Aorta (tissue), 5 donors: Measurements from ENCODE around the gene CRELD1. TPM values are rescaled to one million over a fixed set of nuclear protein-coding genes. Genes with fewer than 3 reads are reported as not detected.
A peak's percentile ranks its signal among the peaks of the same experiment; 100 is the strongest.

ENCODE experiments used
- ATAC-seq: fragments of 200-7000 bp; cut with Tn5 transposase; one replicate; pipeline ENCODE4 v1.9.1; 2022; ENCODE audit warnings: moderate library complexity; ENCODE audit not compliant: low FRiP score
- DNase-seq, 2 donors: peaks; one replicate each; pipeline ENCODE4 v3.0.0-alpha.2; 2020
- H3K27ac ChIP-seq, 2 donors: one replicate each; pipeline ENCODE4 v1.5.1; 2013; ENCODE audit warnings: low read length in 2 of 2, mild to moderate bottlenecking in 2 of 2, moderate library complexity in 2 of 2, control low read depth in 1 of 2, inconsistent platforms in 1 of 2, low read depth in 1 of 2
- H3K27me3 ChIP-seq, 2 donors: one replicate each; pipeline ENCODE4 v1.6.1; 2013; ENCODE audit warnings: control low read depth in 1 of 2, low read length in 1 of 2, mild to moderate bottlenecking in 1 of 2, moderate library complexity in 1 of 2; ENCODE audit not compliant: insufficient read depth in 2 of 2, control insufficient read depth in 1 of 2
- H3K36me3 ChIP-seq, 2 donors: one replicate each; pipeline ENCODE4 v1.6.1; 2013; ENCODE audit warnings: control low read depth in 1 of 2, low read length in 1 of 2, mild to moderate bottlenecking in 1 of 2; ENCODE audit not compliant: insufficient read depth in 2 of 2, control insufficient read depth in 1 of 2
- H3K4me1 ChIP-seq, 2 donors: one replicate each; pipeline ENCODE4 v1.6.1; 2013; ENCODE audit warnings: low read length in 2 of 2, control low read depth in 1 of 2, mild to moderate bottlenecking in 1 of 2, moderate library complexity in 1 of 2; ENCODE audit not compliant: insufficient read depth in 2 of 2, control insufficient read depth in 1 of 2
- H3K4me3 ChIP-seq, 2 donors: one replicate each; pipeline ENCODE4 v1.5.1; 2013; ENCODE audit warnings: low read length in 2 of 2, control low read depth in 1 of 2, mild to moderate bottlenecking in 1 of 2
- H3K9me3 ChIP-seq: one replicate; pipeline ENCODE4 v1.6.1; 2013; ENCODE audit warnings: mild to moderate bottlenecking, low read length; ENCODE audit not compliant: control insufficient read depth
- WGBS, 2 donors: extraction: QIAGEN DNeasy Blood & Tissue Kit; methylation state at CpG; one replicate each; pipeline ENCODE4 v1.1.7; 2013; 5-methylcytosine and 5-hydroxymethylcytosine counted together
- intact Hi-C, 2 donors: fragments of 100-400 bp; cut with DNase I; formaldehyde crosslinking; loops; one replicate each; pipeline versions ENCODE4 v1.14.2 to v1.15.0; 2022
- polyA plus RNA-seq, 2 donors: library from polyadenylated mRNA; stranded (reverse); fragments of 200-250 nt; gene quantifications; one replicate each; pipeline ENCODE4 v1.2.3, GENCODE V29; 2013
- total RNA-seq, 2 donors: library from RNA; stranded (reverse); fragmentation: NEBNext Ultra II Directional; extraction: Animal tissue kit (Norgen Biotek cat#: 25700); gene quantifications; one replicate each; pipeline ENCODE4 v1.2.1, GENCODE V29; 2021
- donor health status: healthy with polysubstance abuse.
- donor health status: Bipolar disorder and iron deficiency.
- donor health status: DM: no; HTN: no; CAD: no.
- donor health status: DM: no; HTN: no; CAD: no.
- donor health status: DM: yes; HTN: yes; CAD: no.

CRELD1 gene
- total and polyA plus RNA-seq, 4 donors: 30.8 to 44.3 (median 35.9) TPM

DNA sequence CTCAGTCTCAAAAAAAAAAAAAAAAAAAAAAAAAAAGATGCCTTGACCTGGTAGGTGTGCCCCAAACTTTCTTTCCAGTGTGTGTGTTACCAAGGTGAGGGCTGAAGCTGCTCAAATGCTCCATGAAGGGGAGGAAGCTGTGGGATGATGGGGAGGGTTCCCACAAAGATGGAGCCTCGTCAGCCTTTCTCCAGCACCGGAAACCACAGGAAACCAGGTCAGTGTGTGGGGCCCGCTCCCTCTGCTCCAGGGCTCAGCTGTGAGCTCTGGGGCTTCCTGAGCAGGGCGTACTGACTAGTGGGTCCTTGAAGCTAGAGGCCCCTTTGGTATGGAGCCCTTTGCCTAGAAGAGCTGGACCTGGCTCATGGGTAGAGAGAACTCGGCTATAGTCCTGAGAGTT, 31.7 kb upstream of the CRELD1 start:
- Histone ChIP-seq H3K4me3 (no peak overlapping the region), H3K27ac (no peak overlapping the region), H3K9me3 (no peaks in the 10 kb centered on the region), H3K36me3 (no peaks in the 10 kb centered on the region), H3K27me3 (no peaks in the 10 kb centered on the region), H3K4me1 (no peaks in the 10 kb centered on the region)
- ATAC-seq (no peak), DNase-seq (no peak)
- WGBS, 2 donors: 90 to 95% methylated on average over 5 of the region's 5 CpGs
- intact Hi-C loops: no loop called here

DNA sequence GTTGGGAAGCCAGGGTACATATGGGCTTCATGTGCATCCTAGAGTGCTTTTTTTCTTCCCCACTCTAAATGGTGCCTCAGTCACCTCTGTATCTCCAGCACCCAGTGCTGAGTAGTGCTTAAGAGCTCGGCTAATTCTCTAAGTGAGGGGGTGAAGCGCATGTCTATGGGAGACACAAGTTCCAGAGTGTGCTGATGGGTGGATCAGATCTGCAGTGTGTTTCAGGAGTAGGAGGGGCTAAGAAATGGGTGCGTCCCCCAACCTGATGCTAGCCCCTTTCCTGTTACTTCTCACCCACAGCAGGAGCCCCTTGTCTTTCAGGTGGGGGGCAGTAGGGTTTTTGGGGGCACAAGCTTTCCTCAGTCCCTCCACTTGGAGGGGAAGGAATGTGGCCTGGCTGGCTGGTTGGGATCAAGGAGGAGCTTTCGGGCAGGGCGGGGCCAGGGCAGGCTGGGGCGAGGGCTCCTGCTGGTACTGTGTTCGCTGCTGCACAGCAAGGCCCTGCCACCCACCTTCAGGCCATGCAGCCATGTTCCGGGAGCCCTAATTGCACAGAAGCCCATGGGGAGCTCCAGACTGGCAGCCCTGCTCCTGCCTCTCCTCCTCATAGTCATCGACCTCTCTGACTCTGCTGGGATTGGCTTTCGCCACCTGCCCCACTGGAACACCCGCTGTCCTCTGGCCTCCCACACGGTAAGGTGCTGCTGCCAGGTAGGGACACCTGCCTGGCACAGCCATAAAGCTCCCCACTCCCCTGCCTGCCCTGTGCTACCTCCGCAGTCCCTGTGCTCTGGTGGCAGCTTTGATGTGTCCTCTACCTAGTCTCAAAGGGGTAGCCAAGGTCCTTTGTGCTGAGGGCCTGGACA, 31.0 kb upstream of the CRELD1 start, which contains the start of gene IL17RE:
IL17RE (plus strand) TSS at position 477 of the 866 bp plus-strand sequence; CDS start at position 562, 85 bp downstream.
- H3K4me3 ChIP-seq: peak within 1 kb of the TSS in 1 of 2 donors; percentile 3
- no peaks in the 10 kb centered on the region for H3K9me3 ChIP-seq
- ATAC-seq (peak; percentile 59), DNase-seq (peak; percentile 56 to 83)
- no peaks in the 10 kb centered on the region for H3K36me3 ChIP-seq
- no peaks in the 10 kb centered on the region for H3K4me1 ChIP-seq
- H3K27me3 ChIP-seq: no peaks in the 10 kb centered on the region
- peak within 1 kb of the TSS in 1 of 2 donors; percentile 11 for H3K27ac ChIP-seq
- WGBS, 2 donors: 40 to 46% methylated on average over 13 of the region's 13 CpGs
- intact Hi-C loops: no loop called here

DNA sequence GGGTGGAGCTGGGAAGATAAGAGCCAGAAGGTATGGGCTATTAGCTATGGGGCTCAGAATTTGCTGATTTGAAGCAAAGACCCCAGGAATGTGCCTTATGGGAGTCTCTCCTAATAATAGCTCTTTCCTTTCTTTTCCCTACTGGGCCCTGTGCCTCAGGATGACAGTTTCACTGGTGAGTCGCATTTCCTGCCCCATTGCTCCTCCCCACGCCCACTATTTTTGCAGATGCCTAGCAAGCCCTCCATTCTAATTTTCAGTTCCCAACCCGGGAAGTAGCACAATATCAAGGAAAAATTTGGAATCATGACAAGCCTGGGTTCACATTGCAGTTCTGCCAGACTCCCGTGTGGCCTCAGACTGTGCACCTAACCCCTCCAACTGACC, 30.4 kb upstream of the CRELD1 start:
- no peaks in the 10 kb centered on the region for H3K36me3 ChIP-seq
- WGBS, 2 donors: 14 to 21% methylated on average over 4 of the region's 4 CpGs
- no peaks in the 10 kb centered on the region for H3K27me3 ChIP-seq
- peak overlapping the region in 1 of 2 donors; percentile 3 for H3K4me3 ChIP-seq
- peak in 1 of 2 donors; percentile 58 for DNase-seq
- no peaks in the 10 kb centered on the region for H3K4me1 ChIP-seq
- intact Hi-C loops: no loop called here
- ATAC-seq: no peak
- H3K9me3 ChIP-seq: no peaks in the 10 kb centered on the region
- peak overlapping the region in 1 of 2 donors; percentile 11 for H3K27ac ChIP-seq

DNA sequence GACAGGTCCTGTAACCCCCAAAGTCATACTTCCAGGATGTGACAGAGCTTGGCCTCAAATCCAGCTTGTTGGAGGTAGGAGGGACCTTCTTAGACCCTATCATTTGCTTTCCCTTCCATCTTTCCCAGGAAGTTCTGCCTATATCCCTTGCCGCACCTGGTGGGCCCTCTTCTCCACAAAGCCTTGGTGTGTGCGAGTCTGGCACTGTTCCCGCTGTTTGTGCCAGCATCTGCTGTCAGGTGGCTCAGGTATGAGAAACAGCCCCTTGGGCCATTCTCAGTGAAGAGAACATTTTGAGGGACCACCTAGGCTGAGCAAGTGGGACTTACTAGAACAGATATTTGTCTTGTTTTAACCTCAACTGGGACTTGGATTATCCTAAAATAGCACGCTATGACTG, 29.7 kb upstream of the CRELD1 start:
- H3K4me1 ChIP-seq: no peaks in the 10 kb centered on the region
- H3K36me3 ChIP-seq: no peaks in the 10 kb centered on the region
- DNase-seq (peak in 1 of 2 donors; percentile 51), ATAC-seq (no peak)
- H3K4me3 ChIP-seq: no peak overlapping the region
- no peaks in the 10 kb centered on the region for H3K27me3 ChIP-seq
- 92 to 95% methylated on average over 4 of the region's 4 CpGs for WGBS, 2 donors
- no peak overlapping the region for H3K27ac ChIP-seq
- intact Hi-C loops: no loop called here
- H3K9me3 ChIP-seq: no peaks in the 10 kb centered on the region

DNA sequence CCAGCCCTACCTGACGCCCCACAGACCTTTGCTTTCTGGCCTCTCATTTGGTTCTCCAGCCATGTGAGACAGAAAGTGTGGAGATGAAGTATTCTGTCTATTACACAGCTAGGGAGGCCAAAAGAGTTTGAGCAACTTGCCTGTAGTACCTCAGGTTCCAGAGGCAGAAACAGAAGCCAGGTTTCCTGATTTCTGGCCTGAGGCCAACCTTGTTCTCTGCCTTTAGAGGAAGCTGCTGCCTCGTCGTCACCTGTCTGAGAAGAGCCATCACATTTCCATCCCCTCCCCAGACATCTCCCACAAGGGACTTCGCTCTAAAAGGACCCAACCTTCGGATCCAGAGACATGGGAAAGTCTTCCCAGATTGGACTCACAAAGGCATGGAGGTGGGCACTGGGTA, 27.2 kb upstream of the CRELD1 start:
- H3K4me3 ChIP-seq: no peak overlapping the region
- WGBS, 2 donors: 93 to 95% methylated on average over 5 of the region's 5 CpGs
- DNase-seq (peak in 1 of 2 donors; percentile 28), ATAC-seq (no peak)
- no peaks in the 10 kb centered on the region for H3K27me3 ChIP-seq
- H3K4me1 ChIP-seq: no peaks in the 10 kb centered on the region
- no peaks in the 10 kb centered on the region for H3K9me3 ChIP-seq
- H3K27ac ChIP-seq: no peak overlapping the region
- intact Hi-C loops: no loop called here
- H3K36me3 ChIP-seq: no peaks in the 10 kb centered on the region

DNA sequence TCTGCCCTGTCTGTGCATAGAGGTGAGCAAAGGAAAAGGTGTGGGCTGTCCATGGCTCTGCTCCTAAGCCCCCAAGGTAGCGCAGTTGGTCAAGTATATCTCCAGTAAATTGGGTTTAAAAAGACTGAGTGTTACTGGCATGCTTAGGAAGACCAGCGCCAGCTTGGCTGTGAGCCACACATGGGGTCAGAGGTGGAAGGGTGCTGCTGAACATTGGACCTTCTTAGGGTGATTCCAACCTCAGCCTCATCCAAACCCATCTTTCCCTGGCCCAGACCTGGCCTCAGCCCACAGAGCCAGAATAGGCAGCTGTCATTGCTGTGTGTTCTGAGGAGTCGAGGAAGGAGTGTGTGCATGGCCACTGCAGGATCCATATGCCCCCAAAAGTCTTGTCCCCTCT, 25.3 kb upstream of the CRELD1 start:
- Histone ChIP-seq H3K4me1 (no peaks in the 10 kb centered on the region), H3K27ac (no peak overlapping the region), H3K9me3 (no peaks in the 10 kb centered on the region), H3K36me3 (no peaks in the 10 kb centered on the region), H3K27me3 (no peaks in the 10 kb centered on the region), H3K4me3 (no peak overlapping the region)
- 88% methylated on average over 3 of the region's 3 CpGs for WGBS, 2 donors
- DNase-seq (peak in 1 of 2 donors; percentile 44), ATAC-seq (no peak)
- intact Hi-C loops: no loop called here

DNA sequence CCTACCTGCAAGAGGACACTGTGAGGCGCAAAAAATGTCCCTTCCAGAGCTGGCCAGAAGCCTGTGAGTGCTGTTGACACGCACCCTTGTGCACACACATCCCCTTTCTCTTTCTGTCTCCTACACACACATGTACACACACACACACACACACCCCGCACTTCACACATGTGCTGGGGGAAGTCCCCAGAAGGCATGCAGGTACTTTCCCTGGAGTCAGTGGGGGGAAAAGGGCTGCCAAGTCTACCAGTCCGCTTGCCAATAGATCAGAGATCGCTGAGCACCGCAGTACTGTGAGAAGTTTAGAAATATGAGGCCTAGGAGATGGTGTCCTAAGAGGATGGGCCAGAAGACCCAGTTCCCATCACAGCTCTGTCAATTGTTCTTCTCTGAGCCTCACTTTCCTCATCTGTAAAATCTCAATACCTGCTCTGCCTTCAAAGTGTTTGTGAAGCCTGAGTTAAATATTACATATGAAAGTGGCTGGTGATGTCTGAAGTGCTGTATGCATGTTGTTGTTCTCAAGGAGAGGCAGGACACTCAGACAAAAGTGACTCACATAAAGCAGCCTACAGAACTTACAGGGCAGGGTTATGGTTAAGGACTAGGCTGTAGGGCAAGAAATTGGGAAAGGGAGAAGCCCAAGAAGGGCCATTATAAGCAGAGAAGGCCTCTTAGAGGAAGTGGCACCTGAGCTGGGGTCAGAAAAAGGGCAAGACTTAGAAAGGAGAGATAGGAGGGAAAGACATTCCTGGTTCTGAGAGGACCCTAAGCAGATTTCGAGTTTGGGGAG, 24.2 kb upstream of the CRELD1 start:
- Histone ChIP-seq H3K36me3 (no peaks in the 10 kb centered on the region), H3K4me3 (no peak overlapping the region), H3K27me3 (no peaks in the 10 kb centered on the region), H3K9me3 (no peaks in the 10 kb centered on the region), H3K4me1 (no peaks in the 10 kb centered on the region), H3K27ac (no peak overlapping the region)
- DNase-seq (peak in 1 of 2 donors; percentile 22), ATAC-seq (peak; percentile 14)
- intact Hi-C loops: no loop called here
- WGBS, 2 donors: 89 to 90% methylated on average over 7 of the region's 7 CpGs

DNA sequence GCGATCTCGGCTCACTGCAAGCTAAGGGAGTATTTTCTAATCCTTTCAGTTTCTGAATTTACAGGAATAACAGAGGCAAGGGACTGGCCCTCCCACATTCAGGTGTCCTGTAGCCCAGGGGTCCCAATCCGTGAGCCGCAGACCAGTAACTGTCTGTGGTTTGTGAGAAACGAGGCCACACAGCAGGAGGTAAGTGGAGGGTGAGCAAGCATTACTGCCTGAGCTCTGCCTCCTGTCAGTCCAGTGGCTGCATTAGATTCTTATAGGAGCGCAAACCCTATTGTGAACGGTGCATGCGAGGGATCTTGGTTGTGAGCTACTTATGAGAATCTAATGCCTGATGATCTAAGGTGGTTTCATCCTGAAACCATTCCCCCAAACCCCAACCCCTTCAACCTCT, 21.8 kb upstream of the CRELD1 start:
- intact Hi-C loops: no loop called here

More for the DNA sequence above, 21.8 kb upstream of the CRELD1 start:
- WGBS, 2 donors: 89 to 92% methylated on average over 8 of the region's 8 CpGs
- H3K9me3 ChIP-seq: no peaks in the 10 kb centered on the region
- H3K4me3 ChIP-seq: no peak overlapping the region
- no peak for ATAC-seq
- no peaks in the 10 kb centered on the region for H3K36me3 ChIP-seq
- no peaks in the 10 kb centered on the region for H3K4me1 ChIP-seq
- H3K27me3 ChIP-seq: no peaks in the 10 kb centered on the region
- H3K27ac ChIP-seq: no peak overlapping the region
- peak in 1 of 2 donors; percentile 57 for DNase-seq
